Measurements from ENCODE around the gene SF1.

The SF1 gene

GRCh38 chr11:64718780-64719124, 59.6 kb downstream of the SF1 start:
- H3K9ac ChIP-seq (ENCODE audit: low read length): no peak overlapping the region
- H3K27ac ChIP-seq (ENCODE audit: low read length): no peak overlapping the region
- no peaks in the 10 kb centered on the region for H3K9me3 ChIP-seq (ENCODE audit: insufficient read depth, low read length)
- H3K36me3 ChIP-seq (replicated peaks; ENCODE audit: low read depth, low read length): no peaks in the 10 kb centered on the region
- H2AFZ ChIP-seq (ENCODE audit: low read depth, low read length): no peak overlapping the region
- H3K4me3 ChIP-seq (ENCODE audit: low read length): no peak overlapping the region
- TF ChIP-seq CTCF (IDR thresholded peaks at IDR 0.05; ENCODE audit: low read depth, low read length): no peak
- peaks cover 4% of the 10 kb centered on the region; the same call in 1 of the 2 replicates for H3K27me3 ChIP-seq (ENCODE audit: low read depth, low read length)
- no peaks in the 10 kb centered on the region for H3K79me2 ChIP-seq (ENCODE audit: low read length)
- H4K20me1 ChIP-seq (ENCODE audit: insufficient read depth, low read length): no peaks in the 10 kb centered on the region
- H3K4me2 ChIP-seq (ENCODE audit: low read length): no peak overlapping the region
- peaks cover 53% of the 10 kb centered on the region for H3K4me1 ChIP-seq (ENCODE audit: low read length)

GRCh38 chr11:64718084-64718779, 60.1 kb downstream of the SF1 start:
- no peaks in the 10 kb centered on the region for H3K36me3 ChIP-seq (replicated peaks; ENCODE audit: low read depth, low read length)
- peaks cover 52% of the 10 kb centered on the region for H3K4me1 ChIP-seq (ENCODE audit: low read length)
- no peak overlapping the region for H3K27ac ChIP-seq (ENCODE audit: low read length)
- H3K4me3 ChIP-seq (ENCODE audit: low read length): no peak overlapping the region
- H3K4me2 ChIP-seq (ENCODE audit: low read length): no peak overlapping the region
- H2AFZ ChIP-seq (ENCODE audit: low read depth, low read length): no peak overlapping the region
- no peaks in the 10 kb centered on the region for H4K20me1 ChIP-seq (ENCODE audit: insufficient read depth, low read length)
- peaks cover 4% of the 10 kb centered on the region; the same call in 1 of the 2 replicates for H3K27me3 ChIP-seq (ENCODE audit: low read depth, low read length)
- TF ChIP-seq CTCF (IDR thresholded peaks at IDR 0.05; ENCODE audit: low read depth, low read length) (no peak), EZH2phosphoT487 (IDR thresholded peaks at IDR 0.05; ENCODE audit: low read depth) (no peak)
- no peak overlapping the region for H3K9ac ChIP-seq (ENCODE audit: low read length)
- no peaks in the 10 kb centered on the region for H3K79me2 ChIP-seq (ENCODE audit: low read length)
- no peaks in the 10 kb centered on the region for H3K9me3 ChIP-seq (ENCODE audit: insufficient read depth, low read length)

GRCh38 chr11:64717268-64717578, 61.1 kb downstream of the SF1 start:
- no peaks in the 10 kb centered on the region for H3K9me3 ChIP-seq (ENCODE audit: insufficient read depth, low read length)
- no peaks in the 10 kb centered on the region for H3K36me3 ChIP-seq (replicated peaks; ENCODE audit: low read depth, low read length)
- TF ChIP-seq EZH2phosphoT487 (IDR thresholded peaks at IDR 0.05; ENCODE audit: low read depth): no peak
- TF ChIP-seq CTCF (IDR thresholded peaks at IDR 0.05; ENCODE audit: low read depth, low read length): no peak; the same call in 1 of the 2 replicates
- peaks cover 4% of the 10 kb centered on the region; the same call in 1 of the 2 replicates for H3K27me3 ChIP-seq (ENCODE audit: low read depth, low read length)
- H3K79me2 ChIP-seq (ENCODE audit: low read length): no peaks in the 10 kb centered on the region
- H3K4me2 ChIP-seq (ENCODE audit: low read length): no peak overlapping the region
- H2AFZ ChIP-seq (ENCODE audit: low read depth, low read length): no peak overlapping the region
- no peak overlapping the region for H3K9ac ChIP-seq (ENCODE audit: low read length)
- H4K20me1 ChIP-seq (ENCODE audit: insufficient read depth, low read length): no peaks in the 10 kb centered on the region
- H3K4me1 ChIP-seq (ENCODE audit: low read length): peaks cover 48% of the 10 kb centered on the region
- no peak overlapping the region for H3K4me3 ChIP-seq (ENCODE audit: low read length)
- no peak overlapping the region for H3K27ac ChIP-seq (ENCODE audit: low read length)

- H3K27ac ChIP-seq (ENCODE audit: low read length): no peak overlapping the region
- H3K27me3 ChIP-seq (ENCODE audit: low read depth, low read length): peaks cover 2% of the 10 kb centered on the region; the same call in 1 of the 2 replicates
- peaks cover 43% of the 10 kb centered on the region for H3K4me1 ChIP-seq (ENCODE audit: low read length)
- H3K79me2 ChIP-seq (ENCODE audit: low read length): no peaks in the 10 kb centered on the region
- no peak overlapping the region for H3K9ac ChIP-seq (ENCODE audit: low read length)
- no peaks in the 10 kb centered on the region for H3K36me3 ChIP-seq (replicated peaks; ENCODE audit: low read depth, low read length)
- TF ChIP-seq CTCF (IDR thresholded peaks at IDR 0.05; ENCODE audit: low read depth, low read length) (no peak), EZH2phosphoT487 (IDR thresholded peaks at IDR 0.05; ENCODE audit: low read depth) (no peak)
- H2AFZ ChIP-seq (ENCODE audit: low read depth, low read length): no peak overlapping the region
- H3K9me3 ChIP-seq (ENCODE audit: insufficient read depth, low read length): no peaks in the 10 kb centered on the region
- no peaks in the 10 kb centered on the region for H4K20me1 ChIP-seq (ENCODE audit: insufficient read depth, low read length)
- H3K4me2 ChIP-seq (ENCODE audit: low read length): no peak overlapping the region
- H3K4me3 ChIP-seq (ENCODE audit: low read length): no peak overlapping the region
Measured at GRCh38 chr11:64716473-64717267, 61.7 kb downstream of the SF1 start.

Data from OCI-LY3 (cell line).